SK-N-SH (cell line): Measurements from ENCODE around the gene SPSB1. TPM values are rescaled to one million over a fixed set of nuclear protein-coding genes. Genes with fewer than 3 reads are reported as not detected.

Source experiments
- CTCF ChIA-PET: fragments of 300-600, 350-600 bp; formaldehyde crosslinking; extraction: SDS; loops from one replicate; lab custom pipeline; 2021; lab: Yijun Ruan, JAX
- POLR2A ChIA-PET: fragments of 350-600 bp; sonication (Branson Sonifier 250); formaldehyde crosslinking; extraction: SDS; loops from one replicate; lab custom pipeline; 2020; ENCODE audit warnings: antibody characterized with exemption, inconsistent platforms; lab: Yijun Ruan, JAX
- DNase-seq: peaks from one replicate; pipeline ENCODE4 v3.0.0; 2012
- H2AFZ ChIP-seq: fragments of 200-600 bp; sonication (generic); 2 replicates; pipeline ENCODE4 v1.8.1; 2016; ENCODE audit warnings: antibody characterized with exemption, mild to moderate bottlenecking, low read depth
- H3F3A ChIP-seq: fragments of 200-600 bp; sonication (generic); replicated peaks from 2 replicates; pipeline ENCODE3; 2016; ENCODE audit warnings: antibody characterized with exemption, mild to moderate bottlenecking; ENCODE audit not compliant: insufficient read depth
- H3K27ac ChIP-seq, 2 experiments: fragments of 200-500 bp in 1 of 2; fragments of 200-600 bp in 1 of 2; sonication (Bioruptor generic) in 1 of 2; sonication (generic), shearing (Covaris generic) in 1 of 2; 2 replicates each; pipeline versions ENCODE4 v1.5.1 to v1.6.1; 2014 to 2016; ENCODE audit warnings: low read depth in 2 of 2, inconsistent platforms in 1 of 2, low read length in 1 of 2, mild to moderate bottlenecking in 1 of 2, mixed read lengths in 1 of 2
- H3K27me3 ChIP-seq: fragments of 200-600 bp; sonication (generic), shearing (Covaris generic); 2 replicates; pipeline ENCODE4 v1.6.1; 2016; ENCODE audit warnings: mixed run types; ENCODE audit not compliant: insufficient read depth
- H3K36me3 ChIP-seq, 2 experiments: fragments of 200-500 bp in 1 of 2; fragments of 200-600 bp in 1 of 2; sonication (Bioruptor generic) in 1 of 2; sonication (generic) in 1 of 2; replicated peaks in 1 of 2; 2 replicates each; pipeline versions ENCODE3 to v1.5.1; 2014 to 2016; ENCODE audit warnings: low read length in 1 of 2, mild to moderate bottlenecking in 1 of 2; ENCODE audit not compliant: insufficient read depth in 2 of 2, control insufficient read depth in 1 of 2
- H3K4me1 ChIP-seq, 2 experiments: fragments of 200-500 bp in 1 of 2; fragments of 200-600 bp in 1 of 2; sonication (Bioruptor generic) in 1 of 2; sonication (generic), shearing (Covaris generic) in 1 of 2; 2 replicates each; pipeline versions ENCODE4 v1.5.1 to v1.6.1; 2014 to 2016; ENCODE audit warnings: low read depth in 1 of 2, low read length in 1 of 2, mixed run types in 1 of 2; ENCODE audit not compliant: insufficient read depth in 2 of 2, control insufficient read depth in 1 of 2
- H3K4me2 ChIP-seq: fragments of 200-600 bp; sonication (generic), shearing (Covaris generic); 2 replicates; pipeline ENCODE4 v1.6.1; 2017; ENCODE audit warnings: mixed run types
- H3K4me3 ChIP-seq, 2 experiments: fragments of 200-500 bp in 1 of 2; fragments of 200-600 bp in 1 of 2; sonication (Bioruptor generic) in 1 of 2; sonication (generic), shearing (Covaris generic) in 1 of 2; 2 replicates each; pipeline versions ENCODE4 v1.5.1 to v1.8.1; 2014 to 2016; ENCODE audit warnings: low read depth in 2 of 2, inconsistent platforms in 1 of 2, low read length in 1 of 2, mild to moderate bottlenecking in 1 of 2, mixed read lengths in 1 of 2, moderate library complexity in 1 of 2
- H3K79me2 ChIP-seq: fragments of 200-600 bp; sonication (generic); 2 replicates; pipeline ENCODE4 v1.8.1; 2017; ENCODE audit warnings: mild to moderate bottlenecking; ENCODE audit not compliant: insufficient read depth
- H3K9ac ChIP-seq: fragments of 200-600 bp; sonication (generic); 2 replicates; pipeline ENCODE4 v1.6.1; 2017; ENCODE audit warnings: mixed run types
- H3K9me2 ChIP-seq: fragments of 200-600 bp; sonication (generic); 2 replicates; pipeline ENCODE4 v1.6.1; 2017; ENCODE audit warnings: mixed run types
- H3K9me3 ChIP-seq: fragments of 200-600 bp; sonication (generic); 2 replicates; pipeline ENCODE4 v1.6.1; 2017; ENCODE audit warnings: mixed run types, mild to moderate bottlenecking, moderate library complexity
- H4K20me1 ChIP-seq: fragments of 200-600 bp; sonication (generic); 2 replicates; pipeline ENCODE4 v1.6.1; 2017; ENCODE audit warnings: mild to moderate bottlenecking, mixed run types; ENCODE audit not compliant: insufficient read depth
- ELF1 ChIP-seq: IDR thresholded peaks from 2 replicates; pipeline ENCODE4 v1.4.0; 2012
- EZH2phosphoT487 ChIP-seq: fragments of 200-600 bp; sonication (generic); IDR thresholded peaks from 2 replicates; pipeline ENCODE4 v1.6.1; 2017; ENCODE audit warnings: low read depth, mixed run types, mild to moderate bottlenecking, antibody characterized with exemption, moderate library complexity, borderline replicate concordance
- FOSL2 ChIP-seq: IDR thresholded peaks from 2 replicates; pipeline ENCODE4 v1.4.0; 2012; ENCODE audit warnings: low read depth, mild to moderate bottlenecking, moderate library complexity, borderline replicate concordance
- FOXM1 ChIP-seq: IDR thresholded peaks from 2 replicates; pipeline ENCODE4 v1.4.0; 2012; ENCODE audit warnings: low read depth, mild to moderate bottlenecking
- GATA2 ChIP-seq: sonication (generic); formaldehyde crosslinking; IDR thresholded peaks from 2 replicates; pipeline ENCODE4 v1.5.0; 2020; ENCODE audit warnings: mild to moderate bottlenecking, missing genetic modification reagents
- IRF3 ChIP-seq: fragments of 150-350 bp; IDR thresholded peaks from 2 replicates; pipeline ENCODE4 v1.6.1; 2016; ENCODE audit warnings: mild to moderate bottlenecking, low read depth, low read length
- JUND ChIP-seq: IDR thresholded peaks from 2 replicates; pipeline ENCODE4 v1.4.0; 2012
- MAX ChIP-seq: IDR thresholded peaks from 2 replicates; pipeline ENCODE4 v1.4.0; 2012; ENCODE audit warnings: low read depth
- MXI1 ChIP-seq: IDR thresholded peaks from 2 replicates; pipeline ENCODE4 v1.6.1; 2012; ENCODE audit warnings: mild to moderate bottlenecking, low read depth, low read length, improper control_type of control experiment
- POLR2AphosphoS5 ChIP-seq: IDR thresholded peaks from 2 replicates; pipeline ENCODE4 v1.6.1; 2012; ENCODE audit warnings: low read depth, low read length
- REST ChIP-seq: IDR thresholded peaks from 2 replicates; pipeline ENCODE4 v1.6.1; 2012; ENCODE audit warnings: mild to moderate bottlenecking, low read depth, low read length, moderate library complexity
- RFX5 ChIP-seq: IDR thresholded peaks from 2 replicates; pipeline ENCODE4 v1.6.1; 2012; ENCODE audit warnings: mild to moderate bottlenecking, improper control_type of control experiment, low read length
- SMC3 ChIP-seq: IDR thresholded peaks from 2 replicates; pipeline ENCODE4 v1.6.1; 2012; ENCODE audit warnings: low read depth, low read length, improper control_type of control experiment
- TAF1 ChIP-seq: IDR thresholded peaks from 2 replicates; pipeline ENCODE4 v1.6.1; 2012; ENCODE audit warnings: low read depth, mild to moderate bottlenecking, low read length, moderate library complexity, borderline replicate concordance
- TCF12 ChIP-seq: IDR thresholded peaks from 2 replicates; pipeline ENCODE4 v1.4.0; 2012
- TEAD4 ChIP-seq: IDR thresholded peaks from 2 replicates; pipeline ENCODE4 v1.4.0; 2012; ENCODE audit warnings: mild to moderate bottlenecking, borderline replicate concordance; ENCODE audit not compliant: insufficient read depth
- USF1 ChIP-seq: IDR thresholded peaks from 2 replicates; pipeline ENCODE4 v1.4.0; 2012; ENCODE audit warnings: low read depth, borderline replicate concordance
- ZBTB33 ChIP-seq: IDR thresholded peaks from 2 replicates; pipeline ENCODE4 v1.4.0; 2012; ENCODE audit warnings: low read depth, borderline replicate concordance
- WGBS: methylation state at CpG from one replicate; pipeline ENCODE4 v1.1.6; 2017; ENCODE audit warnings: low lambda C conversion rate; 5-methylcytosine and 5-hydroxymethylcytosine counted together
- polyA plus RNA-seq, 3 experiments: library from polyadenylated mRNA; depleted of rRNA; stranded (reverse); fragments of >200 nt; gene quantifications; 2 replicates each; pipeline ENCODE4 v1.2.3, GENCODE V29; 2012

Gene SPSB1
- polyA plus RNA-seq, 1 of the 3 experiments (the other 2 are of a cell fraction): 9.2 TPM

- Histone ChIP-seq H2AFZ (no peak overlapping the region), H3K9ac (no peak overlapping the region), H3K27ac (no peak overlapping the region), H3K9me3 (no peaks in the 10 kb centered on the region), H3K9me2 (no peaks in the 10 kb centered on the region), H3K27me3 (no peaks in the 10 kb centered on the region), H3K4me1 (peaks cover 0 to 13% of the 10 kb centered on the region in 2 experiments; a peak in 1 of 4 replicates), H3K4me2 (no peak overlapping the region), H3K79me2 (peaks cover 1% of the 10 kb centered on the region; the same call in 1 of the 2 replicates), H3K36me3 (no peaks in the 10 kb centered on the region), H4K20me1 (peaks cover 14% of the 10 kb centered on the region), H3K4me3 (no peak overlapping the region)
- WGBS: 79% methylated on average over 5 of the region's 27 CpGs
- peak; percentile 54 for DNase-seq
- CTCF ChIA-PET: interaction anchor here (0.8 kb wide), 1 partner anchor 133 kb away, joined by 3 read pairs; no protein-coding TSS in a partner anchor
- POLR2A ChIA-PET: no interaction called here
- no peak for TF ChIP-seq EZH2phosphoT487
- no peak for TF ChIP-seq ZBTB33
- no peak for TF ChIP-seq ELF1
- no peak for TF ChIP-seq IRF3
- no peak for TF ChIP-seq TAF1
- no peak for TF ChIP-seq GATA2 (CRISPR knock-in tag)
- no peak for TF ChIP-seq POLR2AphosphoS5
- no peak for TF ChIP-seq FOSL2
- no peak for TF ChIP-seq RFX5
- TF ChIP-seq MAX: no peak
- no peak for TF ChIP-seq TCF12
- no peak for TF ChIP-seq JUND
- TF ChIP-seq, all 33 proteins: peak for 0
- no peaks in the 10 kb centered on the region for H3F3A ChIP-seq
Measured at GRCh38 chr1:9322661-9323244, 30.1 kb downstream of the SPSB1 start.

- no peak overlapping the region for H2AFZ ChIP-seq
- H3K79me2 ChIP-seq: peaks cover 6% of the 10 kb centered on the region; the same call in 1 of the 2 replicates
- peaks cover 18% of the 10 kb centered on the region for H4K20me1 ChIP-seq
- no peaks in the 10 kb centered on the region for H3K9me3 ChIP-seq
- H3K4me2 ChIP-seq: no peak overlapping the region
- peaks cover 0 to 13% of the 10 kb centered on the region in 2 experiments; a peak in 1 of 4 replicates for H3K4me1 ChIP-seq
- 96% methylated on average over 17 of the region's 33 CpGs for WGBS
- no peak overlapping the region for H3K4me3 ChIP-seq
- H3K9me2 ChIP-seq: no peaks in the 10 kb centered on the region
- H3F3A ChIP-seq: no peaks in the 10 kb centered on the region
- H3K36me3 ChIP-seq: no peaks in the 10 kb centered on the region
- POLR2A ChIA-PET: no interaction called here
- no peak overlapping the region for H3K9ac ChIP-seq
- H3K27me3 ChIP-seq: no peaks in the 10 kb centered on the region
- CTCF ChIA-PET: interaction anchor here (1.8 kb wide), 1 partner anchor 57 kb away, joined by 6 read pairs; no protein-coding TSS in a partner anchor
- no peak overlapping the region for H3K27ac ChIP-seq
- no peak for DNase-seq
- TF ChIP-seq TCF12: no peak
- no peak for TF ChIP-seq REST
- no peak for TF ChIP-seq MXI1
- TF ChIP-seq TEAD4: no peak
- TF ChIP-seq JUND: no peak
- no peak for TF ChIP-seq USF1
- TF ChIP-seq FOXM1: no peak
- TF ChIP-seq SMC3: no peak
- no peak for TF ChIP-seq GATA2 (CRISPR knock-in tag)
- no peak for TF ChIP-seq EZH2phosphoT487
Measured at GRCh38 chr1:9324246-9325096, 31.8 kb downstream of the SPSB1 start.
